Measurements from ENCODE around the gene CDPF1.

Gene CDPF1, protein sequence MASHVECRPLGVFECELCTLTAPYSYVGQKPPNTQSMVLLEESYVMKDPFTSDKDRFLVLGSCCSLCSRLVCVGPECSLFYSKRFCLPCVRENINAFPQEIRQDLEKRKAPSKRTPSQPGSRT

DNA sequence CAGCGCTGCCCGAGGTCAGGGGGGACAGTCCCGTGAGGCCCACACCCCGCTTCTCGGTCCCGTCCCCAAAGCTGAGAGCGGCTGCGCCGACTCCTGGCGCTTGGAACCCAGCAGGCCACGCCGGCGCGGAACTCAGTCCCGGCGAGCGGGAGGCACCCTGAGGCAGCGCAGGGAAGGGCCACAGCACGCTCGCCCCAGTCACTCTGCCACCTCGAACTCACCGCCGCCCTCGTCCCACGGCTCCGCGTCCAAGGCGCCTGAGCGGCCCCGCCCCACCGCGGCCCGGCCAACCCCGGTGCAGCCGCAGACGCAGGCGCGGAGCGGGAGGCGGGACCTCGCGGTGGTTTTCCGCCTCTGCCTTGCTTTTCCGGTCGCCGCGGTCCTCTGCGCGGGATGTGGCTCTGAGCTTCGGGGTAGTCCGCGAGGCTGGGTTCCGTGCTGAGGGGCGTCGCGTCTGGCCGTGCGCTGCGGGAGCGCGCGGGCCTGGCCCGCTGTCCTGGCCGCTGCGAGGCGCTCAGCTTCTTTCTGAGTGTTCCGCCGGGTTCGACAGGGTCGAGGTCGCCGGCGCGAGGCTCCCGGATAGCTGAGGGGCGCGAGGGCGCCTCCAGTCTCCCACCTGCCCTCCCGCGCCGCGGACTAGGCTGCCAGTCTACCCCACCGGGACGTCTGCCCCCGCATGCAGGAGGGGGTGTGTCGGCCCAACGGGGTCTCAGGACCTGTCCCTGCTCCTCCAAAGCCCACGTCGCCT, at the start of gene CDPF1:
Gene CDPF1, minus strand, starts transcription at position 259 of the 748 bp plus-strand sequence. CDS start 2,009 bp downstream, outside the sequence.
- peak; percentile 80 for DNase-seq (ENCODE audit: low read depth, low spot score)

DNA sequence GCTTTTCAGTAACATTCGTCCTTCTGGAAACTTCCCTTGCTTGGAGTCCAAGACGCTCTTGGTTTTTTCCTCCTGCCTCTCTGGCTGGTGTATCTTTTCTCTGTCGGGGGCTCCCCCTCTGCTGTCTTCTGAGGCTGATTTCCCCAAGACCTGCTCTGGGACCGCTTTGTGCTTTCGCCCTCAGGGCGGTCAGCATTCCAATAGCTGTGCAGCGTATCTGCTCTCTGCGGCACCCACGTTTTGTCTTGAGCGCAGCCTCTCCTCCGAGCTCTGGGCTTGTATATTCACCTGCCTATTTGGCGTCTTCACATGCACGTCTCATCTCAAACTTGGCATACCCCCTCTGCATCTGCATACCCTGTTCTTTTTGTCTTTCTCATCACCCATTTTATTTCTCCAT, 49.0 kb upstream of the CDPF1 start:
- DNase-seq (ENCODE audit: low read depth, low spot score), result no peak

- no peak for DNase-seq (ENCODE audit: low read depth, low spot score)
Measured at GRCh38 chr22:46297151-46297812, 47.2 kb upstream of the CDPF1 start.

GRCh38 chr22:46296257-46297150, 46.4 kb upstream of the CDPF1 start, which contains the start of gene GTSE1:
Gene GTSE1 (plus strand): TSS chr22:46296870. CDS start chr22:46297401, 531 bp downstream.
- DNase-seq (ENCODE audit: low read depth, low spot score), result peak; percentile 95

DNA sequence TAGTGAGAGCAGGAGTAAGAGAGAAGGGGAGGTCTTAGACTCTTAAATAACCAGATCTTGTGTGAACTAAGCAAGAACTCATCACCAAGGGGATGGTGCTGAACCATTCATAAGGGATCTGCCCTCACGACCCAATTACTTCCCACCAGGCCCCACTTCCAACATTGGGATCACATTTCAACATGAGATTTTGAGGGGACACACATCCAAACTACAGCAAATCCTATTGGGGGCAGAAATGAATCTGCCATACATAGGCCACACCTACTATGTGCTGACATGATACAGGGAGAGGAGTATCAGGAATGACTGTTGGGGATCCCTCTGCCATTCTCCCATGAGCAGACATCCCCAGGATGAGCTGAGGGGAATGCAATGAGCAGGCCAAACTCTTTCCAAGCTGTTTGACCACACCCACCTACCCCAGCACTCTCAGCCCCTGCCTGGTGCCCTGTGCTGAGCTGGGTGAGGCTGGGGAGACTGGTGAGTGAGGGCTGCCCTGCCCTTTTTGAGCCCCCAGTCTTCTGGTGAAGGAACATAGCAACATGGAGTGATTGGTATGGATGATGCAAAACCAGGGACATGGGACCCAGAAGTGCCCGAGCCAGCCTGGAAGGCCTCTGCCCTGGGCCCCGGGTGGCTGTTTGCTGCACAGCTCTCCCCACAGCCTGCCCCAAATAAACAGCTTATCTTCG, 45.3 kb upstream of the CDPF1 start:
- no peak for DNase-seq (ENCODE audit: low read depth, low spot score)

- DNase-seq (ENCODE audit: low read depth, low spot score), result no peak
Measured at GRCh38 chr22:46294784-46295183, 44.7 kb upstream of the CDPF1 start.

DNA sequence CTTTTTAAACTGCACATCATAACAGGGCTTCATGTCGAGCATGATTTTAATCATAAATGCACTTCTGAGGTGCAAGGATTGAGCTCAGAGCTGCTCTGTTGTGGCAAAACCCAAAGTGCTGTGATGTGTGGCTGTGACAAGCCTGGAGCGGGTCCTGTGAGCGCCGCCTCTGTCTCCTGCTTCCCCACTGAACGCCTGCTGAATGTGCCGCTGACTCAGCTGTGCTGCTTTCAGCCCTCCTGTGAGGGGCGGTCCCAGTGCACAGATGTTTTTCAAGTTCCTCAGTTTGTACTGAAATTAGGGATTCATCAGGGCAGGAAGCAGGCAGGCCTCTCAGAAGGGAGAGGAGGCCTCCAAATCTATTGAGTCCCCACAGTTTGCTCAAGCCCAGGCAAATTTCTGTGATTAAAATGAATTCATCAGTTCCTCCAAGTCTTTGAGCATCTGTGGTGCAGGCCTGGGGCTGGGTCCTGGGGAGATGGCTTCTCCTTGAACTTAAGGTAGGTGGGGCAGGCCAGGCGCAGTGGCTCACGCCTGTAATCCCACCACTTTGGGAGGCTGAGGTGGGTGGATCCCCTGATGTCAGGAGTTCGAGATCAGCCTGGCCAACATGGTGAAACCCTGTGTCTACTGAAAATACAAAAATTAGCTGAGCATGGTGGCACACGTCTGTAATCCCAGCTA, 43.6 kb upstream of the CDPF1 start:
- DNase-seq (ENCODE audit: low read depth, low spot score), result no peak

DNA sequence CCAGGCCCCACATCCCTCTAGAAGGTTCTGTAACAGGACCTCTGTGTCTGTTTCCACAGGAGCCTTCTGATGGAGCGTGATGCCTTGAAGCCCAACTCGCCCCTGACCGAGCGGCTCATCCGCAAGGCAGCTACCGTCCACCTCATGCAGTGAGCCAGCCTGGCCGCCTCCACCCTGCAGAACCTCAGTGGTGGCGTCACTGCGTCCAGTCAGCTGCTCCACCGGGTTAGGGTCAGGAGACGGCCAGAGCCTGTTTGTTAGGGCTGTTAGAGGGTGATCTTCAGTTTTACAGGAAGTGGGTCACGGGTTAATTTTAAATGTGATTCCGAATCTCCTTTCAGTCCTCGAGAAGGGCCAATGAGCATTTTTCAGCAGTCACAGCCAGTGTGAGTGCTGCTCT, 42.6 kb upstream of the CDPF1 start:
- DNase-seq (ENCODE audit: low read depth, low spot score), result no peak

- DNase-seq (ENCODE audit: low read depth, low spot score), result no peak
Measured at GRCh38 chr22:46292173-46292572, 42.1 kb upstream of the CDPF1 start.

DNA sequence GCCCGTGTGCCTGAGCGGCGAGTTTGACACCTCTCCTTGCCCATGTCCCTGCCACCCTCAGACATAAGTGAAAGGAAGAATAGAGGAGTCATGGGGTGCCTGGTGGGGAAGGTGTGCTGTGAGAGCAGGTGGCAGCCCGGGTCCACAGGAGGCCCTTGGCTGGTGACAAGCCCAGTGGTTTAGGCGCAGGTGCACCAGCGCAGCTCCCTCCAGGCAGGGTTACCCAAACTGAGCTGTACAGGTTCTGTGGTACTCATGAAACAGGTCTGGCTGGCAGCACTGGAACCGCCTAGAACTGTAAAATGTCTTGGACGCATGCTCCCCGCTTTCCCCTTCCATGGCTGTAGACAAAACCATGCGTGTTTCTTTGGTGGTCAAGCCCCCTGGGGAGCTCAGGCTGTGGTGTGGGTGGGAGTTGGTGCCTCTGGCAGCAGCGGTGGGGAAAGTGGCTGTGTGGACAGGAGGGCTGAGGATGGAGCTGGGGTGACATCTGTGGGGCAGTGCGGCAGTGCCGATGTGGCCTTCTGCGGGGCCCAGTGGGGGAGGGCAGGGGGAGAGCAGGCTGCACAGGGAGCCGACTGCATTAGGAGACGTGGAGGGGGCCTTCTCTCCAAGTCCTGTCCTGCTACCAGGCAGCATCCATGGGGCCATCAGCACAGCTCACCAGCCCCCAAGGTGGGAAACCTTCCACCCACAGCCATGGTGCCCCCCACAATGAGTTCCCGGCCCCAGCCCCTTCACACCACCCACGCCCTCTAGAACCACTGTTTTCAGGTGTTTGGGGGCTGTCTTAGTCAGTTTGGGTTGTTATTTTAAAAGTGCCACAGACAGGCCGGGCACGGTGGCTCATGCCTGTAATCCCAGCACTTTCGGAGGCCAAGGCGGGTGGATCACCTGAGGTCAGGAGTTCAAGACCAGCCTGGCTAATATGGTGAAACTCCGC, 41.0 kb upstream of the CDPF1 start:
- DNase-seq (ENCODE audit: low read depth, low spot score), result no peak

DNA sequence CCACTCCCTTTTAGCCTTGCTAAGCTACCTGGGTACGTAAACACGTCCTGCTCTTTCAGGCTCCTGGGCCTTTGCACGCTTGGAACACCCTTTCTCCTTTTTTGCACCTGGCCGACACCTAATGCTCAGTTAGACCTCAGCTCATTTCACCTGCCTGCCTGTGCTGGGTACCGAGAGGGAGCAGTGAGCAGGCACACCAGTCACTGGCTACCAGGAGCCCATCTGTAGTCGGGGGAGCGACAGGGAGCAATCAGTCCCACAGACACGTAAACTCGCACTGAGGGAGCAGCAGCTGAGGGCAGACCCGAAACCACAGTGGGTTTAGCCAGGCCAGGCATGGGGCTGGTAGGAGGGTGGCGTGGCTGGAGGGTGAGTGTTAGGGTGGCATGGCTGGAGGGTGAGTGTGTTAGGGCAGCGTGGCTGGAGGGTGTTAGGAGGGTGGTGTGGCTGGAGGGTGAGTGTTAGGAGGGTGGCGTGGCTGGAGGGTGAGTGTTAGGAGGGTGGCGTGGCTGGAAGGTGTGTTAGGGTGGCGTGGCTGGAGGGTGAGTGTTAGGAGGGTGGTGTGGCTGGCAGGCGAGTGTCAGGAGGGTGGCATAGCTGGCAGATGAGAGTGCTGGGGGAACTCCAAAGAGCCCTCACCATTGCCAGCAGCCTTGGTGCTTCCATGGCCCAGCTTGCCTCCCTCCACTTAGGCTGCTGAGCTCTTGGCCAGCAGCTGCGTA, 40.2 kb upstream of the CDPF1 start:
- DNase-seq (ENCODE audit: low read depth, low spot score), result no peak

DNA sequence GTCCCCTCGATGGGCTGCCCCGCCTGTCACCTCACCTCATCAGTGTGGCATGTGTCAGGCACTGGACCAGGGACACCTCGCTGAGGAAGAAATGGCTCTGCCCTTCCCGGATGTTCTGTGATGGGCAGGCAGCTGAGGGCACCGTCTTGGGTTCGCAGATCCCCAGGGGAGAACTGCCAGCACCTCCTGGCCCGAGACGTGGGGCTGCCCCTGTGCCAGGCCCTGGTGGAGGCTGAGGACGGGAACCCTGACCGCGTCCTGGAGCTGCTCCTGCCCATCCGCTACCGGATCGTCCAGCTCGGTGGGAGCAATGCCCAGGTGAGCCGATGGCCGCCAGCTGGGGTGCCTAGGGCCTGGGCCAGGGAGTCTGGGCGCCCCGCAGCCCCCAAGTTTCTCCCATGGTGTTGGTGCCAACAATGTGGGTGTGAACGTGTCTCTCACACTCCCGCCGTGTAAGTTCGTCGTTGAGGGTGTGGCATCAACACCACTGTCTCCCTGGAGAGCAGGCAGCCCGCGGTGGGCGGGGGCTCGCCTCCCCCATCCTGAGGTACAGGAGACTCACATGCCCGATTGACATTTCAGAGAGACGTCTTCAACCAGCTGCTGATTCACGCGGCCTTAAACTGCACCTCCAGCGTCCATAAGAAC, 39.3 kb upstream of the CDPF1 start:
- DNase-seq (ENCODE audit: low read depth, low spot score), result no peak

DNA sequence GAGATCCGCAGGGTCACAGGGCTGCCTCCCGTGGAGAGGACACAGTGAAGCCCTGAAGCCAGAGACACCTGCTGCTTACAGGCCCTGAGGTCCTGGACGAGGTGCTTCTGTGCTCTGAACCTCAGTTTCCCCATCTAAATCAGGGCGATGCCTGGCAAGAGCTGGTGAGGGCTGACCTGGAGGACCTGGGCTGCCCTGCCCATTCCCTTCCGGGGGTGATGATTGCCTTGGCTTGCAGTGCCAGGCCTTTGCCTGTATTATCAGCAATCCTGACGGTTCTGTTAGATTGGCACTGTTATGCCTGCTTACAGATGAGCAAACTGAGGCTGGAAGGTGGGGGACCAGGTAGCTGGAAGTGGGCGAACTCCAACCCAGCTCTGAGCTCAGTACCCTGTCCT, 38.8 kb upstream of the CDPF1 start:
- no peak for DNase-seq (ENCODE audit: low read depth, low spot score)

- DNase-seq (ENCODE audit: low read depth, low spot score), result no peak
Measured at GRCh38 chr22:46287873-46288751, 38.0 kb upstream of the CDPF1 start.

- DNase-seq (ENCODE audit: low read depth, low spot score), result no peak
Measured at GRCh38 chr22:46286941-46287872, 37.1 kb upstream of the CDPF1 start.

DNA sequence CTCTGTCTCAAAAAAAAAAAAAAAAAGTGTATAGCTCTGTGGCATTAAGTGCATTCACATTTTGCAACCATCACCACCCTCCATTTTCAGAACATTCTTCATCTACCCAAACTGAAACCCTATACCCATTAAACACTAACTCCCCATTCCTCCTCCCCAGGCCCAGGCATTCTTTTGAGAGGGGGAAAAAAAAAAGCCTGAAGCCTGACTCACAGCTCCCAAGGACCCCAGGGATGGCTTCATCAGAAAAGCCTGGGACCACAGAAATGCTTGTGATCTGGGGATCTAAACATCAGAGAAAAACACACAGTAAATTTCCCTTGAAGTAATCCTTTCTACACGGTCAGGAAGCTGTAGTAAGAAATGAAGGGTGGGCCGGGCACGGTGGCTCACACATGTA, 35.9 kb upstream of the CDPF1 start:
- DNase-seq (ENCODE audit: low read depth, low spot score), result no peak
